Neural progenitor cell (in vitro differentiated cells): ENCODE measurements around the gene SLBP. TPM values are rescaled to one million over a fixed set of nuclear protein-coding genes. Genes with fewer than 3 reads are reported as not detected.

Experiments used
- DNase-seq: peaks from one replicate; pipeline ENCODE4 v3.0.0-alpha.2; 2016; ENCODE audit warnings: low spot score
- H2AFZ ChIP-seq: fragments of 200-600 bp; sonication (generic); replicated peaks from 2 replicates; pipeline ENCODE4 v1.6.1; 2016; ENCODE audit warnings: antibody characterized with exemption
- H3F3A ChIP-seq: fragments of 200-600 bp; sonication (generic); 2 replicates; pipeline ENCODE4 v1.6.1; 2016; ENCODE audit warnings: antibody characterized with exemption, low read depth
- H3K27ac ChIP-seq: fragments of 200-600 bp; sonication (generic); 2 replicates; pipeline ENCODE4 v1.5.1; 2016; ENCODE audit warnings: mild to moderate bottlenecking
- H3K27me3 ChIP-seq: fragments of 200-600 bp; sonication (generic); 2 replicates; pipeline ENCODE4 v1.6.1; 2016; ENCODE audit warnings: mild to moderate bottlenecking, moderate library complexity
- H3K36me3 ChIP-seq: fragments of 200-600 bp; sonication (generic); 2 replicates; pipeline ENCODE4 v1.5.1; 2016
- H3K4me1 ChIP-seq: fragments of 200-600 bp; sonication (generic); 2 replicates; pipeline ENCODE4 v1.6.1; 2016; ENCODE audit warnings: mixed run types
- H3K4me2 ChIP-seq: fragments of 200-600 bp; sonication (generic); 2 replicates; pipeline ENCODE4 v1.6.1; 2016
- H3K4me3 ChIP-seq: fragments of 200-600 bp; sonication (generic); 2 replicates; pipeline ENCODE4 v1.5.1; 2016
- H3K79me2 ChIP-seq: fragments of 200-600 bp; sonication (generic); 2 replicates; pipeline ENCODE4 v1.6.1; 2016; ENCODE audit warnings: low read depth
- H3K9ac ChIP-seq: fragments of 200-600 bp; sonication (generic); 2 replicates; pipeline ENCODE4 v1.6.1; 2016
- H3K9me3 ChIP-seq: fragments of 200-600 bp; sonication (generic); 2 replicates; pipeline ENCODE4 v1.5.1; 2016; ENCODE audit warnings: low read depth
- H4K20me1 ChIP-seq: fragments of 200-600 bp; sonication (generic); 2 replicates; pipeline ENCODE4 v1.6.1; 2016; ENCODE audit warnings: low read depth
- H3K27ac Mint-ChIP-seq: 3 replicates; pipeline ENCODE4 v1.8.0; 2021; ENCODE audit warnings: mixed read lengths
- H3K27me3 Mint-ChIP-seq: 2 replicates; pipeline ENCODE4 v1.8.0; 2022; ENCODE audit warnings: low read depth, mild to moderate bottlenecking, inconsistent platforms, moderate library complexity, mixed read lengths; ENCODE audit not compliant: insufficient read depth
- H3K36me3 Mint-ChIP-seq: 3 replicates; pipeline ENCODE4 v1.8.0; 2021; ENCODE audit warnings: mixed read lengths
- H3K4me1 Mint-ChIP-seq: 3 replicates; pipeline ENCODE4 v1.8.0; 2021; ENCODE audit warnings: mixed read lengths
- H3K4me3 Mint-ChIP-seq: 3 replicates; pipeline ENCODE4 v1.8.0; 2021; ENCODE audit warnings: mild to moderate bottlenecking, moderate library complexity, mixed read lengths
- H3K9me3 Mint-ChIP-seq: 3 replicates; pipeline ENCODE4 v1.8.0; 2020; ENCODE audit warnings: mixed read lengths
- CTCF ChIP-seq: fragments of 200-600 bp; sonication (generic); IDR thresholded peaks from 2 replicates; pipeline ENCODE4 v1.5.1; 2017; ENCODE audit warnings: antibody characterized with exemption, mild to moderate bottlenecking
- EZH2 ChIP-seq: fragments of 200-600 bp; sonication (generic); IDR thresholded peaks from 2 replicates; pipeline ENCODE4 v1.6.1; 2017; ENCODE audit warnings: antibody characterized with exemption, mild to moderate bottlenecking, moderate library complexity
- EZH2phosphoT487 ChIP-seq: fragments of 200-600 bp; sonication (generic); IDR thresholded peaks from 2 replicates; pipeline ENCODE4 v1.6.1; 2017; ENCODE audit warnings: antibody characterized with exemption
- total RNA-seq: library from RNA; depleted of rRNA; stranded (reverse); fragments of >200 nt; gene quantifications from 2 replicates; pipeline ENCODE4 v1.2.3, GENCODE V29; 2015; ENCODE audit warnings: low replicate concordance

Gene SLBP
- total RNA-seq, 1 donor from 2014 or later = 119 TPM

- Mint-ChIP-seq H3K9me3 (no peaks in the 10 kb centered on the region), H3K36me3 (peaks cover 34% of the 10 kb centered on the region), H3K4me1 (no peaks in the 10 kb centered on the region), H3K27ac (no peak overlapping the region), H3K27me3 (peaks cover 10% of the 10 kb centered on the region), H3K4me3 (no peak overlapping the region)
- no peak overlapping the region for H3K4me2 ChIP-seq
- H2AFZ ChIP-seq = no peak overlapping the region
- no peaks in the 10 kb centered on the region for H3K9me3 ChIP-seq
- H4K20me1 ChIP-seq = peaks cover 27% of the 10 kb centered on the region
- H3K9ac ChIP-seq = no peak overlapping the region
- DNase-seq = no peak
- H3K4me3 ChIP-seq = no peak overlapping the region
- H3K36me3 ChIP-seq = peaks cover 5% of the 10 kb centered on the region
- no peaks in the 10 kb centered on the region for H3K27me3 ChIP-seq
- TF ChIP-seq CTCF = no peak
- no peak for TF ChIP-seq EZH2phosphoT487
- no peak for TF ChIP-seq EZH2
- H3K79me2 ChIP-seq = peaks cover 23% of the 10 kb centered on the region
- peaks cover 8% of the 10 kb centered on the region for H3F3A ChIP-seq
- H3K4me1 ChIP-seq = no peaks in the 10 kb centered on the region
- no peak overlapping the region for H3K27ac ChIP-seq
These were observed 23.1 kb upstream of the SLBP start for GRCh38 chr4:1735215-1735614.

DNA sequence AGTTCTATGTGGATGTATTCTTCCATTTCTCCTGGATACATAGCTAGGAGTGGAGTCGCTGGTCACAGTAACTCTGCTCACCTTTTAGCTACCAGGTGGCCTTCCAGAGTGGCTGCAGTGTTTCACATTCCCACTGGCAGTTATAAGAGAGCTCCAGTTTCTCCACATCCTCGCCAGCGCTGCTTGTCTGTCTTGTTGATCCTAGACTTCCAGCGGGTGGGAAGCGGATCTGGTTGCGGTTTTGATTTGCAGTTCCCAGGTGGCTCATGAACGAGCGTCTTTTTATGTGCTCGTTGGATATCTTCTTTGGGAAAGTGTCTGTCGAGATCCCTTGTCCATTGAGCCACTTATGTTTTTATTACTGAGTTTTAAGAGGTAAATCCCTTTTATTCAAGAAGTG, 20.8 kb upstream of the SLBP start:
- Histone ChIP-seq H3K4me2 (no peak overlapping the region), H3K79me2 (peaks cover 46% of the 10 kb centered on the region), H3K4me3 (no peak overlapping the region), H3K9ac (no peak overlapping the region), H3F3A (peaks cover 25% of the 10 kb centered on the region), H3K27me3 (no peaks in the 10 kb centered on the region), H3K36me3 (peaks cover 5% of the 10 kb centered on the region), H2AFZ (no peak overlapping the region), H3K9me3 (no peaks in the 10 kb centered on the region), H4K20me1 (peaks cover 49% of the 10 kb centered on the region), H3K4me1 (no peaks in the 10 kb centered on the region), H3K27ac (no peak overlapping the region)
- Mint-ChIP-seq H3K9me3 (no peaks in the 10 kb centered on the region), H3K36me3 (peaks cover 25% of the 10 kb centered on the region), H3K27me3 (peaks cover 2% of the 10 kb centered on the region), H3K4me1 (peaks cover 6% of the 10 kb centered on the region), H3K27ac (no peak overlapping the region), H3K4me3 (no peak overlapping the region)
- no peak for DNase-seq
- no peak for TF ChIP-seq CTCF

GRCh38 chr4:1731180-1731579, 19.1 kb upstream of the SLBP start:
- H3K9me3 ChIP-seq = no peaks in the 10 kb centered on the region
- H3K9ac ChIP-seq = no peak overlapping the region
- Mint-ChIP-seq H3K4me1 (peaks cover 10% of the 10 kb centered on the region), H3K9me3 (no peaks in the 10 kb centered on the region), H3K27ac (no peak overlapping the region), H3K27me3 (peaks cover 2% of the 10 kb centered on the region), H3K4me3 (no peak overlapping the region), H3K36me3 (peaks cover 27% of the 10 kb centered on the region)
- TF ChIP-seq EZH2phosphoT487 = no peak
- no peak for TF ChIP-seq CTCF
- TF ChIP-seq EZH2 = no peak
- no peak overlapping the region for H2AFZ ChIP-seq
- H3K79me2 ChIP-seq = peaks cover 63% of the 10 kb centered on the region
- no peak overlapping the region for H3K4me3 ChIP-seq
- H3K4me1 ChIP-seq = no peaks in the 10 kb centered on the region
- H3F3A ChIP-seq = peaks cover 39% of the 10 kb centered on the region
- no peaks in the 10 kb centered on the region for H3K27me3 ChIP-seq
- DNase-seq = no peak
- no peak overlapping the region for H3K27ac ChIP-seq
- H3K36me3 ChIP-seq = peaks cover 5% of the 10 kb centered on the region
- peaks cover 65% of the 10 kb centered on the region for H4K20me1 ChIP-seq
- no peak overlapping the region for H3K4me2 ChIP-seq
